Stimulated activated CD8-positive, alpha-beta memory T cell treated with anti-CD3 and anti-CD28 coated beads, Interleukin-7, amount 100 ng/mL, for 1 hour (primary cell): ENCODE data around the gene ENTPD2.
"Not testable (repeated sequence)": the region's sequence is repeated elsewhere in the genome, so short reads cannot be mapped to it uniquely, and the experiment has no call there.

Experiments
- DNase-seq, 2 donors: peaks; one replicate each; pipeline ENCODE4 v3.0.0-alpha.2; 2020; ENCODE audit warnings: low read depth in 2 of 2

The ENTPD2 gene

GRCh38 chr9:137064027-137064879 is 10.4 kb upstream of the ENTPD2 start:
- peak in 1 of 2 donors; percentile 49 for DNase-seq

- no peak for DNase-seq
Measured at GRCh38 chr9:137063311-137064026, 9.6 kb upstream of the ENTPD2 start.

GRCh38 chr9:137062798-137063197 is 8.9 kb upstream of the ENTPD2 start:
- DNase-seq: not testable (repeated sequence)

- DNase-seq: no peak
Measured at GRCh38 chr9:137062384-137062783, 8.5 kb upstream of the ENTPD2 start.

GRCh38 chr9:137058521-137059234 is 4.8 kb upstream of the ENTPD2 start:
- DNase-seq: no peak

- no peak for DNase-seq
Measured at GRCh38 chr9:137057545-137057944, 3.7 kb upstream of the ENTPD2 start.

GRCh38 chr9:137056739-137057415 is 3.0 kb upstream of the ENTPD2 start:
- DNase-seq: no peak

GRCh38 chr9:137055385-137056364 is 1.8 kb upstream of the ENTPD2 start:
- DNase-seq: no peak

- no peak for DNase-seq
Measured at GRCh38 chr9:137054932-137055384, 1.1 kb upstream of the ENTPD2 start.

GRCh38 chr9:137052998-137053943 is 590 bp downstream of the ENTPD2 start:
- DNase-seq: no peak

- no peak for DNase-seq
Measured at GRCh38 chr9:137052293-137052692, 1.6 kb downstream of the ENTPD2 start.

- DNase-seq: no peak
Measured at GRCh38 chr9:137051145-137051724, 2.6 kb downstream of the ENTPD2 start.

- DNase-seq: no peak
Measured at GRCh38 chr9:137050570-137050969, 3.3 kb downstream of the ENTPD2 start.

GRCh38 chr9:137049544-137050449 is 4.1 kb downstream of the ENTPD2 start:
- no peak for DNase-seq

- DNase-seq: no peak
Measured at GRCh38 chr9:137048655-137049543, 5.0 kb downstream of the ENTPD2 start.

- DNase-seq: peak; percentile 50 to 64
Measured at GRCh38 chr9:137046088-137046787, 7.6 kb downstream of the ENTPD2 start, which contains the start of gene NPDC1. Gene NPDC1 (minus strand): TSS chr9:137046177. CDS start chr9:137045989, 188 bp downstream.
